ENCODE measurements around the gene ARMS2. TPM values are rescaled to one million over a fixed set of nuclear protein-coding genes. Genes with fewer than 3 reads are reported as not detected.
A peak's percentile ranks its signal among the peaks of the same experiment; 100 is the strongest.

ARMS2 gene
- total RNA-seq, 1 donor = not detected

DNA sequence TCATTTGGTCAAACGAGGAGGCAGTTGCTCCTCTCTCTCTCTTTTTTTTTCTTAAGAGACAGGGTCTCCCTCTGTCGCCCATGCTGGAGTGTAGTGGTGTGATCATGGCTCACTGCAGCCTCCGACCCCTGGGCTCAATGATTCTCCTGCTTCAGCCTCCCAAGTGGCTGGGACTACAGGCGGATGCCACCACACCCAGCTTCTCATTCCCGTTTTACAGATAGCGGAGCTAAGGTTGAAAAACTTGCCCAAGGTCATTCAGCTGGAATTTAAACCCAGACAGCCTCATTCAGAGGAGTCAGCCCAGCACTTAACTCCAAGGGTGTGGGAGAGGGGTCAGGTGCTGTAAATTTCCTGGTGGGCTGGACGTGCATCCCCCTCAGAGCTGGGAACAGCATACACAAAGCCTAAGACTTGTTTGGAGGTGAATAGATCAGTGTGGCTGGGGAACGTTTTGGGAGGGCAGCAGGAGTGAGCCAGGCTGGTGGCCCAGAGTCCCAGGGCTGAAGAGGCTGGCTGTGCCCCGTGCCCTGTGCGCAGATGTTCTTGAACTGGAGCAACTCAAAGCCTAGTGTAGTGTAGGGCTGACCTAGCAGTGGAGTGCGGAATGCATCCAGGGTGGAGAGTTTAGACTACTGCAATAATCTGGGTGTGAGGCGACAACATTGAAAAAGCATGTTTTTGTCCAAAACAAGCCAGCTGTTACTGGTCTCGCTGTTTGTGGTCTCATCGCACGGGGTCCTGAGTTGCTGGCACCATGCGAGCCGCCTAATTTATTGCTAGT, 9.2 kb downstream of the ARMS2 start:
- no peak for DNase-seq (ENCODE audit: low read depth)
- TF ChIP-seq, protein P1, sequence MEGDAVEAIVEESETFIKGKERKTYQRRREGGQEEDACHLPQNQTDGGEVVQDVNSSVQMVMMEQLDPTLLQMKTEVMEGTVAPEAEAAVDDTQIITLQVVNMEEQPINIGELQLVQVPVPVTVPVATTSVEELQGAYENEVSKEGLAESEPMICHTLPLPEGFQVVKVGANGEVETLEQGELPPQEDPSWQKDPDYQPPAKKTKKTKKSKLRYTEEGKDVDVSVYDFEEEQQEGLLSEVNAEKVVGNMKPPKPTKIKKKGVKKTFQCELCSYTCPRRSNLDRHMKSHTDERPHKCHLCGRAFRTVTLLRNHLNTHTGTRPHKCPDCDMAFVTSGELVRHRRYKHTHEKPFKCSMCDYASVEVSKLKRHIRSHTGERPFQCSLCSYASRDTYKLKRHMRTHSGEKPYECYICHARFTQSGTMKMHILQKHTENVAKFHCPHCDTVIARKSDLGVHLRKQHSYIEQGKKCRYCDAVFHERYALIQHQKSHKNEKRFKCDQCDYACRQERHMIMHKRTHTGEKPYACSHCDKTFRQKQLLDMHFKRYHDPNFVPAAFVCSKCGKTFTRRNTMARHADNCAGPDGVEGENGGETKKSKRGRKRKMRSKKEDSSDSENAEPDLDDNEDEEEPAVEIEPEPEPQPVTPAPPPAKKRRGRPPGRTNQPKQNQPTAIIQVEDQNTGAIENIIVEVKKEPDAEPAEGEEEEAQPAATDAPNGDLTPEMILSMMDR (IDR thresholded peaks at IDR 0.05; ENCODE audit: insufficient read depth, low read length) = no peak
- H3K4me3 ChIP-seq (ENCODE audit: low read depth, low read length) = peak overlapping the region; percentile 84

DNA sequence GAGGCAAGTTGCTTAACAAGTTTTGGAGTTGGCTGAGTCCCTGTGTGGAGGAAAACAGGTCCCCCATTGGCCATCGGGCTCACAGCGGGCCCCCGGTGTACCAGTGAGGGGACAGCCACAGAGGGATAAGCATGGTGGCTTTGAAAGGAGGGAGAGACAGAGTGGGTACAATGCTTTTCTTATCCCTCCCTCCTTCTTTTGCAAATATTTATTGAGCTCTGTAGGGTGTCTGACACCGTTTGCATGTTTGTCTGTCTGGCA, 9.7 kb downstream of the ARMS2 start:
- no peak overlapping the region for H3K4me3 ChIP-seq (ENCODE audit: low read depth, low read length)
- TF ChIP-seq, protein P1 (IDR thresholded peaks at IDR 0.05; ENCODE audit: insufficient read depth, low read length) = no peak
- DNase-seq (ENCODE audit: low read depth) = no peak

DNA sequence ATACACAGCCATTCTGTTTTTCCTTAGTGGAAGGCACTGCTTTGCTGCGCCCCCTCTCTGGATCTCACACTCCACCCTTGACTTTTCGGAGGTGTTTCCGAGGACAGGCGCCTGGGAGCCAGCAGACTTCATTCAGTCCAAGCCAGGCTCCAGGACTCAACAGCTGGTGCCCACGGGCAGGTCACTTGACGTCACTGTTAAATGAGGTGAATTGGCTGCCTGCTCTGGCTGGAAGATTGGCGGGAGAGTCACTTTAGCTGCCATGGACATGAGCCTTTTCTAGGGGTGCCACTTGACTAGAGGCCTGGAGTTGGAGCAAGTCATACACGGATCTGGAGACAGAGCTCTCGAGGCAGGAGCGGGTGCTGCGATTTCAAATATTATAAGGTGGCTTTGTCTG, 10.1 kb downstream of the ARMS2 start:
- H3K4me3 ChIP-seq (ENCODE audit: low read depth, low read length) = no peak overlapping the region
- no peak for DNase-seq (ENCODE audit: low read depth)
- TF ChIP-seq, protein P1 (IDR thresholded peaks at IDR 0.05; ENCODE audit: insufficient read depth, low read length) = no peak

DNA sequence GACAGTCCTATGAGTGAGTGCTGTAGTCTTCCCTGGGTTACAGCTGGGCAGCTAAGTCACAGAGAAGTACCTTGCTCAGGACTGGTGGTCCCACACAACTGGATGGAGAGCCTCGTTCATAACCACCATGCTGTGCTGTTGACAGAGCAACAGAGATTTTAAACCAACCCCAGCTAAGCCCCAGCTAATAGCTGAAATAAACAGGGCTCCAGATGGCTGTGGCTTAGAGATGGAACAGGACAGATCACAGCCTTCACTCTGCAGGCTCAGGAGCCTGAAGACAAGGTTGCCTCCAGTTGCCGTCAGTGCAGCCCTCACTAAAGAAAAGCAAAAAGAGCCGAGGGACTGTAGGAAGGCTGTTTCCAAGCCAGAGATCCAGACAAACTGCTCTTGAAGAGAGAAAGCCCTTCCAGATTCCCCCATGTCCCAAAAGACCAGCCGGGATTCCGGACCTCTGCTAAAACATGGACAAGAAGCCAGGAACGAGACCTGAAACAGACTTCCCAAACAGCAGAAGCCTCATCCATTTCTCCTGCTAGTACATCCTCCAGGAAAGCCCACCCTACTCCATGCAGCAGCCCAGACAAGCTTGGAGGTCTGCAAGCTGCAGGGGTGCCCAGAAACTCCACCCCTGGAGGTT, 11.1 kb downstream of the ARMS2 start:
- H3K4me3 ChIP-seq (ENCODE audit: low read depth, low read length) = no peak overlapping the region
- TF ChIP-seq, protein P1 (IDR thresholded peaks at IDR 0.05; ENCODE audit: insufficient read depth, low read length) = no peak
- DNase-seq (ENCODE audit: low read depth) = no peak

DNA sequence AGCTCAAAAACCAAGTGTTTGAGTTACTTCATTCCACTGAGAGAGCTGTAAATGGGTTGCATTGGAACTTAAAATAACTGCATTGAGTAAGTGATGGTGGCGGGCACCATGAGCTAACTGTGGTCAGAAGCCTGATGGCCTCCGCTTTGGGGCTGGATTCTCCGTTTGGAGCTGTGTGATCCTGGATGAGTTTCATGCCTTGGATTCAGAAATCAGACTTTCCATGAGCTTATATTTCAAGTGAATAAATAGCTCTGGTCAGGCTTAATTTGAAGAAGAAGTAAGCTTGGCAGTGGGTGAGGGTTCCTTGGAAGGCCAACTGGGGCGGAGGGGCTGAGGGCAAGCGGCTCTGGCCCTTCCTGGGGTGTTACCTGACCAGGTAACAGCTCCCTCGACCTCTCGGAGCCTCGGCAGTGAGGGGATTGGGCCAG, 12.5 kb downstream of the ARMS2 start:
- DNase-seq (ENCODE audit: low read depth) = no peak
- H3K4me3 ChIP-seq (ENCODE audit: low read depth, low read length) = no peak overlapping the region
- TF ChIP-seq, protein P1 (IDR thresholded peaks at IDR 0.05; ENCODE audit: insufficient read depth, low read length) = no peak

DNA sequence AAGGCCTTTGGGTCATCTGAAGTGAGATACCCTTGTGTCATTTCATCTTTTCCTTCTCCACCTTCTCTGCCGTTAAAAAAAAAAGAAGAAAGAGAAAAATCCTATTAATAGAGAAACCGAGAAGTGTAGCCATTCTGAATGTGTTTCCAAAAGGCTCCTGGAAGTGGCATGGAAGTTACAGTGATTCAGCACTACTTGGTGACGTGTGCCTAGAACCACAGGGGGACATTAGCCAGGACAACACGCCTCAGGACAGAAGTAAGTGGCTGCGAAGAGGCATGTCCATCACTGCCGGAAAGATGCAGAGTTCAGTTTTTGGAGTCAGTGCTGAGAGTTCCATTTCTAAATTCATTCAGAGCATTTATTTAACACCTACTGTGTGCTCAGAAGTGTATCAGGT, 13.2 kb downstream of the ARMS2 start:
- TF ChIP-seq, protein P1 (IDR thresholded peaks at IDR 0.05; ENCODE audit: insufficient read depth, low read length) = no peak
- DNase-seq (ENCODE audit: low read depth) = no peak
- H3K4me3 ChIP-seq (ENCODE audit: low read depth, low read length) = no peak overlapping the region
